H1 (cell line): ENCODE measurements around the gene GALNT18. TPM values are rescaled to one million over a fixed set of nuclear protein-coding genes. Genes with fewer than 3 reads are reported as not detected.

Source experiments
- CTCF ChIA-PET: fragments of 300-600 bp; sonication (Branson Sonifier 250); formaldehyde crosslinking; loops from one replicate; lab custom pipeline; 2021; ENCODE audit not compliant: partially characterized antibody; lab: Charles Lee
- POLR2A ChIA-PET: fragments of 300-600 bp; sonication (Branson Sonifier 250); formaldehyde crosslinking; loops from one replicate; lab custom pipeline; 2021; ENCODE audit warnings: inconsistent platforms; ENCODE audit not compliant: partially characterized antibody; lab: Charles Lee
- DNase-seq, 2 experiments: peaks; one replicate each; pipeline versions ENCODE4 v3.0.0 to v3.0.0-alpha.2; 2010 to 2022; ENCODE audit warnings: low spot score in 2 of 2, low read depth in 1 of 2, mixed read lengths in 1 of 2
- FAIRE-seq: peaks from 2 replicates; lab custom pipeline; 2011; peaks lifted over from hg19 to GRCh38; lab: Jason Lieb, UNC
- H2AFZ ChIP-seq: 2 replicates; pipeline ENCODE4 v1.8.1; 2012; ENCODE audit warnings: low read length, inconsistent platforms
- H2AK5ac ChIP-seq: 2 replicates; pipeline ENCODE4 v1.6.1; 2013; ENCODE audit warnings: low read depth, low read length
- H2BK120ac ChIP-seq: replicated peaks from 2 replicates; pipeline ENCODE3; 2013; ENCODE audit warnings: low read depth, low read length, inconsistent platforms
- H2BK12ac ChIP-seq: 2 replicates; pipeline ENCODE4 v1.6.1; 2013; ENCODE audit warnings: low read depth, low read length
- H2BK15ac ChIP-seq: 2 replicates; pipeline ENCODE4 v1.6.1; 2013; ENCODE audit warnings: low read length
- H2BK20ac ChIP-seq: 2 replicates; pipeline ENCODE4 v1.6.1; 2013; ENCODE audit warnings: low read length
- H2BK5ac ChIP-seq: 2 replicates; pipeline ENCODE4 v1.6.1; 2013; ENCODE audit warnings: low read depth, low read length
- H3K14ac ChIP-seq: 2 replicates; pipeline ENCODE4 v1.6.1; 2013; ENCODE audit warnings: inconsistent platforms; ENCODE audit not compliant: insufficient read length
- H3K18ac ChIP-seq: 2 replicates; pipeline ENCODE4 v1.6.1; 2013; ENCODE audit warnings: low read length; ENCODE audit errors: extremely low read depth
- H3K23ac ChIP-seq: 2 replicates; pipeline ENCODE4 v1.6.1; 2013; ENCODE audit warnings: inconsistent platforms; ENCODE audit not compliant: insufficient read length
- H3K23me2 ChIP-seq: 2 replicates; pipeline ENCODE4 v1.6.1; 2013; ENCODE audit warnings: low read depth, low read length
- H3K27ac ChIP-seq: 2 replicates; pipeline ENCODE4 v1.6.1; 2011; ENCODE audit warnings: low read depth, low read length, inconsistent platforms
- H3K27me3 ChIP-seq, 4 experiments: replicated peaks in 1 of 4; 1 replicate in 1 of 4; 2 replicates in 3 of 4; pipeline versions ENCODE4 v1.6.1 to v1.8.1; 2011 to 2013; ENCODE audit warnings: low read length in 3 of 4, mild to moderate bottlenecking in 3 of 4, inconsistent platforms in 2 of 4, mixed read lengths in 2 of 4, moderate library complexity in 1 of 4; ENCODE audit not compliant: control insufficient read depth in 3 of 4, insufficient read depth in 3 of 4; ENCODE audit errors: extremely low read depth in 1 of 4
- H3K36me3 ChIP-seq, 4 experiments: 2 replicates each; pipeline versions ENCODE4 v1.6.1 to v1.8.1; 2011 to 2013; ENCODE audit warnings: mild to moderate bottlenecking in 4 of 4, low read length in 3 of 4, moderate library complexity in 2 of 4, control low read depth in 1 of 4, inconsistent platforms in 1 of 4; ENCODE audit not compliant: insufficient read depth in 4 of 4, control insufficient read depth in 2 of 4
- H3K4ac ChIP-seq: replicated peaks from 2 replicates; pipeline ENCODE3; 2013; ENCODE audit warnings: low read length, low read depth, mixed read lengths, inconsistent platforms; ENCODE audit not compliant: insufficient read length
- H3K4me1 ChIP-seq, 4 experiments: replicated peaks in 1 of 4; 1 replicate in 1 of 4; 2 replicates in 3 of 4; pipeline versions ENCODE4 v1.6.1 to v1.8.1; 2011 to 2013; ENCODE audit warnings: low read length in 3 of 4, inconsistent platforms in 2 of 4, mixed read lengths in 1 of 4; ENCODE audit not compliant: insufficient read depth in 4 of 4, control insufficient read depth in 3 of 4
- H3K4me2 ChIP-seq, 2 experiments: 2 replicates each; pipeline versions ENCODE4 v1.6.1 to v1.8.1; 2011 to 2013; ENCODE audit warnings: low read depth in 2 of 2, low read length in 2 of 2, control low read depth in 1 of 2, inconsistent platforms in 1 of 2, mild to moderate bottlenecking in 1 of 2; ENCODE audit not compliant: insufficient read depth in 1 of 2
- H3K4me3 ChIP-seq, 4 experiments: fragments of 200-600, 300-600 bp in 1 of 4; sonication (generic), shearing (Covaris generic), sonication (Bioruptor Twin) in 1 of 4; 2 replicates each; pipeline versions ENCODE4 v1.5.1 to v1.8.1; 2011 to 2016; ENCODE audit warnings: low read length in 4 of 4, low read depth in 3 of 4, control low read depth in 2 of 4, inconsistent platforms in 2 of 4, mild to moderate bottlenecking in 2 of 4, mixed read lengths in 1 of 4, moderate library complexity in 1 of 4; ENCODE audit not compliant: insufficient read depth in 2 of 4; ENCODE audit errors: extremely low read depth in 1 of 4
- H3K56ac ChIP-seq: replicated peaks from 2 replicates; pipeline ENCODE3; 2013; ENCODE audit warnings: low read depth, mild to moderate bottlenecking, mixed read lengths, low read length, inconsistent platforms; ENCODE audit not compliant: insufficient read length
- H3K79me1 ChIP-seq: 2 replicates; pipeline ENCODE4 v1.6.1; 2013; ENCODE audit warnings: low read depth, low read length, control low read depth
- H3K79me2 ChIP-seq, 2 experiments: 2 replicates each; pipeline versions ENCODE4 v1.6.1 to v1.8.1; 2012 to 2013; ENCODE audit warnings: low read length in 2 of 2, mild to moderate bottlenecking in 2 of 2, inconsistent platforms in 1 of 2; ENCODE audit not compliant: insufficient read depth in 2 of 2, control insufficient read depth in 1 of 2
- H3K9ac ChIP-seq, 4 experiments: replicated peaks in 1 of 4; 1 replicate in 1 of 4; 2 replicates in 3 of 4; pipeline versions ENCODE4 v1.6.1 to v1.8.1; 2011 to 2013; ENCODE audit warnings: low read depth in 3 of 4, low read length in 3 of 4, control low read depth in 2 of 4, mild to moderate bottlenecking in 2 of 4, moderate library complexity in 2 of 4, inconsistent platforms in 1 of 4; ENCODE audit errors: extremely low read depth in 1 of 4
- H3K9me3 ChIP-seq, 2 experiments: 2 replicates each; pipeline versions ENCODE4 v1.6.1 to v1.8.1; 2012 to 2013; ENCODE audit warnings: mild to moderate bottlenecking in 2 of 2, moderate library complexity in 2 of 2, control low read depth in 1 of 2, inconsistent platforms in 1 of 2, low read depth in 1 of 2, low read length in 1 of 2, mixed read lengths in 1 of 2; ENCODE audit not compliant: insufficient read depth in 2 of 2
- H4K20me1 ChIP-seq, 2 experiments: replicated peaks in 1 of 2; 2 replicates each; pipeline versions ENCODE3 to v1.8.1; 2011 to 2013; ENCODE audit warnings: inconsistent platforms in 2 of 2, low read length in 2 of 2, mild to moderate bottlenecking in 1 of 2; ENCODE audit not compliant: insufficient read depth in 2 of 2, control insufficient read depth in 1 of 2
- H4K5ac ChIP-seq: 2 replicates; pipeline ENCODE4 v1.6.1; 2013; ENCODE audit warnings: low read length, low read depth, mixed read lengths, inconsistent platforms; ENCODE audit not compliant: insufficient read length
- H4K8ac ChIP-seq: 2 replicates; pipeline ENCODE4 v1.8.0; 2013; ENCODE audit warnings: mild to moderate bottlenecking, moderate library complexity, low read length, inconsistent platforms; ENCODE audit not compliant: insufficient read depth; ENCODE audit errors: extremely low read depth
- H4K91ac ChIP-seq: replicated peaks from 2 replicates; pipeline ENCODE3; 2013; ENCODE audit warnings: low read length, mixed read lengths, inconsistent platforms; ENCODE audit not compliant: insufficient read length
- BRCA1 ChIP-seq: IDR thresholded peaks from 2 replicates; pipeline ENCODE4 v1.6.1; 2012; ENCODE audit warnings: low read depth, low read length, improper control_type of control experiment
- CBX5 ChIP-seq: fragments of 300-800, 300-1000 bp; sonication (generic); IDR thresholded peaks from 2 replicates; pipeline ENCODE4 v1.7.1; 2016; ENCODE audit warnings: antibody characterized with exemption, low read length, low read depth
- CHD1 ChIP-seq: IDR thresholded peaks from 2 replicates; pipeline ENCODE4 v1.6.1; 2012; ENCODE audit warnings: low read depth, low read length, improper control_type of control experiment
- CTBP2 ChIP-seq: IDR thresholded peaks from 2 replicates; pipeline ENCODE4 v1.7.0; 2011; ENCODE audit warnings: borderline replicate concordance, mild to moderate bottlenecking, moderate library complexity, mixed read lengths, low read length; ENCODE audit not compliant: insufficient read depth, insufficient read length
- EP300 ChIP-seq, 2 experiments: IDR thresholded peaks; 1 replicate in 1 of 2; 2 replicates in 1 of 2; pipeline ENCODE4 v1.6.1; 2011 to 2012; ENCODE audit warnings: low read depth in 2 of 2, low read length in 2 of 2, mild to moderate bottlenecking in 2 of 2, borderline replicate concordance in 1 of 2, inconsistent platforms in 1 of 2, moderate library complexity in 1 of 2
- FOSL1 ChIP-seq: IDR thresholded peaks from 2 replicates; pipeline ENCODE4 v1.6.1; 2011; ENCODE audit warnings: mild to moderate bottlenecking, low read depth, low read length, moderate library complexity; ENCODE audit not compliant: insufficient read depth
- GABPA ChIP-seq: IDR thresholded peaks from 2 replicates; pipeline ENCODE4 v1.6.1; 2011; ENCODE audit warnings: mild to moderate bottlenecking, low read length, moderate library complexity, borderline replicate concordance; ENCODE audit not compliant: insufficient read depth
- HDAC6 ChIP-seq: IDR thresholded peaks from one replicate; pipeline ENCODE4 v1.7.1; 2012; ENCODE audit warnings: low read depth, mild to moderate bottlenecking, inconsistent platforms, low read length, moderate library complexity
- MAFK ChIP-seq: IDR thresholded peaks from 2 replicates; pipeline ENCODE4 v1.6.1; 2012; ENCODE audit warnings: low read depth, mild to moderate bottlenecking, improper control_type of control experiment, low read length
- NANOG ChIP-seq: IDR thresholded peaks from 2 replicates; pipeline ENCODE4 v1.6.1; 2011; ENCODE audit warnings: low read length, low read depth, mild to moderate bottlenecking, inconsistent platforms; ENCODE audit not compliant: insufficient read depth, poor library complexity, severe bottlenecking
- NRF1 ChIP-seq: IDR thresholded peaks from 2 replicates; pipeline ENCODE4 v1.6.1; 2011; ENCODE audit warnings: mild to moderate bottlenecking, low read depth, low read length, improper control_type of control experiment
- RNF2 ChIP-seq: fragments of 200-900, 300-1000 bp; sonication (generic); IDR thresholded peaks from 2 replicates; pipeline ENCODE4 v1.7.1; 2016; ENCODE audit warnings: borderline replicate concordance, low read depth, mild to moderate bottlenecking, antibody characterized with exemption, low read length; ENCODE audit not compliant: poor library complexity, severe bottlenecking; ENCODE audit errors: missing control alignments
- TAF7 ChIP-seq: optimal IDR thresholded peaks from 2 replicates; pipeline ENCODE3; 2011; ENCODE audit warnings: low read depth, mild to moderate bottlenecking, inconsistent platforms, low read length, moderate library complexity, borderline replicate concordance
- WGBS, 2 experiments: shearing (Covaris generic) in 1 of 2; methylation state at CpG; one replicate each; pipeline versions ENCODE4 v1.1.6 to v1.1.7; 2013 to 2015; ENCODE audit warnings: low lambda C conversion rate in 2 of 2, mixed read lengths in 2 of 2, inconsistent platforms in 1 of 2, low coverage in 1 of 2, missing lambda C conversion rate in 1 of 2; ENCODE audit not compliant: insufficient replicate concordance in 2 of 2, insufficient coverage in 1 of 2, insufficient read length in 1 of 2; ENCODE audit errors: extremely low coverage in 1 of 2, missing lambda C conversion rate in 1 of 2; 5-methylcytosine and 5-hydroxymethylcytosine counted together
- polyA plus RNA-seq, 7 experiments: library from polyadenylated mRNA; depleted of rRNA in 3 of 7; stranded (reverse) in 5 of 7; unstranded in 2 of 7; fragments of >200 nt in 5 of 7; fragments of 200-250 nt in 2 of 7; gene quantifications; 1 replicate in 5 of 7; 2 replicates in 1 of 7; 4 replicates in 1 of 7; pipeline versions ENCODE4 v1.2.1 to v1.2.3, GENCODE V29; 2011 to 2013; ENCODE audit warnings: missing spikeins in 2 of 7, mixed read lengths in 2 of 7
- total RNA-seq: library from RNA; stranded (reverse); fragmentation: NEBNext Ultra II Directional; extraction: Animal tissue kit (Norgen Biotek cat#: 25700); gene quantifications from 2 replicates; pipeline ENCODE4 v1.2.1, GENCODE V29; 2021

GALNT18 gene
- total and polyA plus RNA-seq, 2 of the 8 experiments (the other 6 are each of a cell fraction or from before 2014, with no cell fraction given): 6.0 to 9.4 TPM

DNA sequence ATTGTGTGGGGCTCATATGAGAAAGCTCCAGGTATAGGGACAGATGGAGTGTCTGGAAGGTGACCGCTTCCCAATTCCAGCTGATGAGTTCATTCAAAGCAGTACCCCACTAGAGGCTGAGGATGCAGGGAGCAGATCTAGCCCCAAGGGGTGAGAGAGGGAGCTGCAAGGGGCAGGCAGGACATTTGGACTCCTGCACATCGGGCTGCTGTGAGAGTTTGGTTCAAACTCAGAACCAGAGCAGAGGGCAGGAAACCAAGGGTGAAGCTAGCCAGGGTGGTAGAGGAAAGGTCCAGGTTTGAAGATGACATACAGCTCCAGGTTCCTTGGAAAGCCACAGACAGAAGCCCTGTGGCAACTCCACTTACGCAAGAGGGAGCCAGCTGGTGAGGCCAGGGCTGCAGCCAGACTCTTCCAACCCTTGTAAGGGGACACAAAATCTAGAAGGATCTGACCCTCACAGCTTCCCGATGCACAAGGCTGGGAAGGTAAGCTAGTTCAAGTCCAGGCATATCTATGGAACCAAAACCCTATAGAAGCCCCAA is 270.7 kb downstream of the GALNT18 start:
- DNase-seq (no peak), FAIRE-seq (no peak)
- POLR2A ChIA-PET: no interaction called here
- 86% methylated on average over 4 of the region's 4 CpGs; no CpG with 5 or more reads in 1 of the 2 experiments for WGBS, 2 experiments
- Histone ChIP-seq H2BK5ac (no peak overlapping the region), H4K91ac (no peak overlapping the region), H3K27me3 (no peaks in the 10 kb centered on the region), H3K79me2 (no peaks in the 10 kb centered on the region), H3K4me1 (no peaks in the 10 kb centered on the region), H2AFZ (no peak overlapping the region), H2AK5ac (no peak overlapping the region), H4K5ac (no peak overlapping the region), H3K56ac (no peak overlapping the region), H2BK15ac (no peak overlapping the region), H3K18ac (no peak overlapping the region), H3K36me3 (no peaks in the 10 kb centered on the region), H4K8ac (no peak overlapping the region; the same call in 1 of the 2 replicates), H2BK120ac (no peak overlapping the region), H4K20me1 (no peaks in the 10 kb centered on the region), H3K9me3 (no peaks in the 10 kb centered on the region), H2BK12ac (no peak overlapping the region), H3K23ac (no peak overlapping the region), H3K4ac (no peak overlapping the region), H3K27ac (no peak overlapping the region), H3K79me1 (no peaks in the 10 kb centered on the region), H2BK20ac (no peak overlapping the region), H3K23me2 (no peaks in the 10 kb centered on the region), H3K4me2 (no peak overlapping the region), H3K4me3 (no peak overlapping the region), H3K14ac (no peak overlapping the region), H3K9ac (no peak overlapping the region)
- CTCF ChIA-PET: interaction anchor here (0.6 to 1.4 kb wide), 6 partner anchors 15 to 516 kb away, joined by 3 to 10 read pairs (median 4); no protein-coding TSS in a partner anchor
- TF ChIP-seq EP300 (IDR thresholded peaks at IDR 0.05; ENCODE audit: borderline replicate concordance in 1 of 2, low read depth in 2 of 2, low read length in 2 of 2) (no peak), CBX5 (no peak), HDAC6 (no peak), MAFK (no peak), FOSL1 (no peak), BRCA1 (no peak), NANOG (no peak), NRF1 (no peak), CHD1 (no peak), RNF2 (no peak), CTBP2 (no peak), GABPA (no peak), TAF7 (no peak)
